Natural killer cell treated with Interleukin-12 subunit alpha and Interleukin-12 subunit beta and Interleukin-15 and Interleukin-18, amount 100 ng/mL, for 72 hours (primary cell): ENCODE results near the gene ZBTB38. TPM values are rescaled to one million over a fixed set of nuclear protein-coding genes. Genes with fewer than 3 reads are reported as not detected.

Source experiments
- ATAC-seq, 2 donors: fragments of 150-1000 bp; cut with Tn5 transposase in 1 of 2; sonication (Bioruptor Pico), chemical (Tn5 transposase) in 1 of 2; 2 replicates each; pipeline ENCODE4 v1.10.0; 2021
- DNase-seq: peaks from one replicate; pipeline ENCODE4 v3.0.0; 2022; ENCODE audit warnings: low spot score
- H3K27ac Mint-ChIP-seq, 2 donors: 1 replicate in 1 of 2; 2 replicates in 1 of 2; pipeline ENCODE4 v1.8.0; 2022; ENCODE audit warnings: mixed read lengths in 2 of 2, mild to moderate bottlenecking in 1 of 2, moderate library complexity in 1 of 2
- H3K27me3 Mint-ChIP-seq, 2 donors: 1 replicate in 1 of 2; 2 replicates in 1 of 2; pipeline ENCODE4 v1.8.0; 2022; ENCODE audit warnings: mixed read lengths in 2 of 2
- H3K36me3 Mint-ChIP-seq: one replicate; pipeline ENCODE4 v1.8.0; 2022; ENCODE audit warnings: mixed read lengths
- H3K4me1 Mint-ChIP-seq, 2 donors: 1 replicate in 1 of 2; 2 replicates in 1 of 2; pipeline ENCODE4 v1.8.0; 2022; ENCODE audit warnings: low read depth in 2 of 2, mixed read lengths in 2 of 2, mild to moderate bottlenecking in 1 of 2
- H3K4me3 Mint-ChIP-seq: one replicate; pipeline ENCODE4 v1.8.0; 2022; ENCODE audit warnings: mixed read lengths
- H3K9me3 Mint-ChIP-seq: 2 replicates; pipeline ENCODE4 v1.8.0; 2022; ENCODE audit warnings: mixed read lengths
- total RNA-seq, 2 donors: library from RNA; stranded (reverse); gene quantifications; one replicate each; pipeline ENCODE4 v1.2.3, GENCODE V29; 2022

Gene ZBTB38
- total RNA-seq, 2 donors from 2014 or later, result 24.5 to 29.5 TPM

GRCh38 chr3:141366285-141367037 lies 1.8 kb upstream of the ZBTB38 start:
- Mint-ChIP-seq H3K4me3 (no peak overlapping the region), H3K36me3 (no peaks in the 10 kb centered on the region), H3K27me3 (peaks cover 0 to 3% of the 10 kb centered on the region in 2 donors), H3K9me3 (no peaks in the 10 kb centered on the region), H3K27ac (no peak overlapping the region), H3K4me1 (peaks cover 20 to 28% of the 10 kb centered on the region in 2 donors)
- no peak for DNase-seq
- ATAC-seq, result no peak

DNA sequence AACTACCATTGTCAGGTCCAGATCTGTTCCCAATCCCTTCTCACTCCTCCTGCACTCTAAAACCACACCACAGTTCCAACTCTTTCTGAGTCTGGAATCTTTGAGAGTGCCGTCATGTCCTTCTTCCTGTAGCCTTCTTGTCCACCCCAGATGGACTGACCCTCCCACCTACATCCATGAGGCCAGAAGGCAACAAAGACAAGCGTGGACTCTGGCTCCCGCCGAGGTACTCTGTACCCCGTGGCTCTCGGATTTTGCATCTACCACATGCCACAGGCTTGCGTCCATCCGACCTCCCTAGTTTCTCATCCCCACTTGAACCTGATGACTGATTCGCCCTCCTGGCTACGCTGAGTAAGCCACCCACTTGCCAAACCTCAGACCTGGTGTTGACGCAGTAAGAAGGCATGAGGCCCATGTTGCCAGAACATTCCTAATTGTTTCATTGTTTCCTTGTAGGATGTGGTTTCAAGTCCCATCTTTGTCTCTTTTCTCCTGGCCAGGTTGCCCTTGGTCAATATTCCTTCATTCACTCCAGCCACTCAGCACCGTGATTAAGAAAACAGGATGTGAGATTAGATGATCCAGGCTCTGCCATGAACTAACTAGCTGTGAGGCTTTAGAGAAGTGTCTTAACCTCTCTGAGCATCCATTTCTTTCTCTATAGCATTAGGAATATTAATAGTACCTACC lies 1.1 kb upstream of the ZBTB38 start:
- H3K9me3 Mint-ChIP-seq, result no peaks in the 10 kb centered on the region
- no peak for DNase-seq
- ATAC-seq, result no peak
- no peaks in the 10 kb centered on the region for H3K36me3 Mint-ChIP-seq
- no peak overlapping the region for H3K4me3 Mint-ChIP-seq
- peak overlapping the region in 1 of 2 donors; percentile 54 for H3K27ac Mint-ChIP-seq
- H3K4me1 Mint-ChIP-seq, result peaks cover 19 to 25% of the 10 kb centered on the region in 2 donors
- H3K27me3 Mint-ChIP-seq, result peaks cover 0 to 3% of the 10 kb centered on the region in 2 donors

DNA sequence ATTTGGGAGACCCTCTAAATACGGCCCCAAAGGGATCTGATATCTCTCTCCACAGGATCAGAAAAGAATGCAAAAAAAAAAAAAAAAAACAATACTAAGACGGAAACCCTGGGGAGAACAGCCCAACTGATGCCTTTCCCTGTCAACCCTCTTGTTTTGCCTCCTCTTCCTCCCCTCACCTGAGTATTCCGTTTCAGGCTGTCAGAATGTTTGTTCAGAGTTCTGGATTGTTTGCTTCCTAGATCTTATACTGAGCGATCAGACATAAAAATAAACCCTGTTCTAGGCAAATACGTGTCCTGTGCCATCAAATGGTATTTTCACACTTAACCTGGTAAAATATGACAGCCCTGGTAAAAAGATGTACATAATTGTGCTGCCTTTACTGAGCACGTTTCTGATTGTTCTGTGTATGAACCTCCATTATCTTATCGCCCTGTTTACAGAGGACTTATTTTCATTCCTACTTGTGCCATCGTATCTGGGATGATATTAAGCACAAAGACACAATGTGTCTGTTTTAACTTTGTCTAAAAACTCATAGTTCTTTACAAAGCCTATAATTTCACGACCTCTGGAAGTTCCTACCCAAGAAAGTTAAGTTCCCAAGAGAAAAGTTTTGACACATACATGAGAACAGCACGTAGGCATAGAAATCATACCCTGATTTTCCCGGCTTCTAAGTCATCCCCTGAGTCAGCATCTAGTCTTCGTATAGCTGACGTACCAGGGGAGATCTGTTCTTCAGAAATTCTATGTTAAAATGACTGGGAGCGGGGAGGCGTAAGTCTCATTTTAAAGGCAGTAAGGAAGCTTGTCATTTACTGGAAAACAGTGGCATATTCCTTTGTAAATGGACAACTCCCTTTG lies 856 bp downstream of the ZBTB38 start:
- ATAC-seq, result no peak
- H3K9me3 Mint-ChIP-seq, result no peaks in the 10 kb centered on the region
- DNase-seq, result no peak
- no peaks in the 10 kb centered on the region for H3K27me3 Mint-ChIP-seq
- peak overlapping the region; percentile 14 for H3K4me3 Mint-ChIP-seq
- peak overlapping the region; percentile 54 to 72 for H3K27ac Mint-ChIP-seq
- no peaks in the 10 kb centered on the region for H3K36me3 Mint-ChIP-seq
- peaks cover 19 to 25% of the 10 kb centered on the region in 2 donors for H3K4me1 Mint-ChIP-seq

DNA sequence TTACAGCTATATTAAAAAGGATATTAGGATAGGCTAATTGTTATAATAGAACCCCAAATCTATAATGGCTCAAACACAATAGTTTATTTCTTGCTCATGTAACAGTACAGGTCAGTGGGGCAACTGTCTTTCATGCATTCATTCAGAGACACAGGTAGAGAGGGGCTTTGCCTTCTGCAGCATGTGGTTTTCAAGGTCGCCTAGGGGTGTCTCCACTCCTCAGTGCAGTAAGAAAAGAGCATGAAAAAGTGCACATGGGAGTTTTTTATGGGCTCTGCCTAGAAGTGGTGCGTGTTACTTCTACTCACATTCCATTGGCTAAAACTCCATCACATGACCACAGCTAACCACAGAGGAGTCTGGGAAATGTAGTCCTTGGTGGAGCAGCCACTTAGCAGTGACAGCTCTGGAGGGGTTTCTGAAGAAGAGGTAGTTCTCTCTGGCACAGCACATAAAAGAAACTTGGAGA lies 1.8 kb downstream of the ZBTB38 start:
- Mint-ChIP-seq H3K4me1 (peaks cover 19 to 25% of the 10 kb centered on the region in 2 donors), H3K9me3 (no peaks in the 10 kb centered on the region), H3K27me3 (no peaks in the 10 kb centered on the region), H3K36me3 (no peaks in the 10 kb centered on the region), H3K27ac (peak overlapping the region; percentile 43 to 54), H3K4me3 (peak overlapping the region; percentile 9)
- peak; percentile 69 for DNase-seq
- ATAC-seq, result peak; percentile 94

DNA sequence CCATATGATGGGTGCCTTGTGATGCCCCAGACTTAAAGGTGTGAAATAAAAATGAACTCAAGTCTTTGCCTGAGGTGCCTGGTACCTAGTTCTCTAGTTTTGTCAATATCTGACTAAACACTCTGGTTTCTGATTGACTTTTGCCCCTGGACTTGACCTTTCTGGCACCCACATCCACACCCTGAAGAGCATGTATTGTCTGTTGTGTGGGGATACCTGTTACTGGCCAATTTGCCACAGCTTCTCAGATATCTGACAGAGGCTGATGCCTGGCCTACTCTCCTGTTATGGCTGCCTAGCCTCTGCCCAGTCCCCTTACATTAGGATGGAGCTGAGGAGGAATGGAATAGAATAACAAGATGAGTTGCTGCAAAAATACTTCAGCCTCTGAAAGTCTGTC lies 3.6 kb downstream of the ZBTB38 start:
- no peaks in the 10 kb centered on the region for H3K36me3 Mint-ChIP-seq
- no peaks in the 10 kb centered on the region for H3K27me3 Mint-ChIP-seq
- no peaks in the 10 kb centered on the region for H3K9me3 Mint-ChIP-seq
- no peak overlapping the region for H3K4me3 Mint-ChIP-seq
- H3K27ac Mint-ChIP-seq, result no peak overlapping the region
- ATAC-seq (peak in 1 of 2 donors; percentile 19), DNase-seq (no peak)
- peaks cover 19 to 42% of the 10 kb centered on the region in 2 donors for H3K4me1 Mint-ChIP-seq

DNA sequence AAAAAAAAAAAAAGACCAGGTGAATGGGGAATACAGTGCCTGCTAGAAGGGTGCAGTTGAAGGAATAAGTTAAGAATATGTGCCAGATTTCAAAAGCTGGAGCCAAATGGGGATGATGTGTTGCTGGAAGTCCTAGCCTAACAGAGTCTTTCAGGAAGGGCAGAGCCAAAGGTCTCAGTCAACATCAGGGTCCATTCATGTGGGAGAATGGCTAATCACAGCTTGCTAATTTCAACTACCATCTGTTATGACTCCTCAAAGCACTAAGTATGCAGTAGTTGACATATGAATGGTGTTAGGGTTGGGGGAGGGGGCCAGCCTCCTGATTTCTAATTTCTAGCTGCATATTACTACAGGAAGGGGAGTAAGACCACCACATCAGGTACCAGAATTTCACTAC lies 4.4 kb downstream of the ZBTB38 start:
- Mint-ChIP-seq H3K36me3 (no peaks in the 10 kb centered on the region), H3K4me1 (peaks cover 19 to 37% of the 10 kb centered on the region in 2 donors), H3K27me3 (no peaks in the 10 kb centered on the region), H3K27ac (peak overlapping the region in 1 of 2 donors; percentile 44), H3K9me3 (no peaks in the 10 kb centered on the region), H3K4me3 (no peak overlapping the region)
- no peak for DNase-seq
- no peak for ATAC-seq

GRCh38 chr3:141373232-141373631 lies 4.9 kb downstream of the ZBTB38 start:
- no peaks in the 10 kb centered on the region for H3K27me3 Mint-ChIP-seq
- H3K4me1 Mint-ChIP-seq, result peaks cover 13 to 34% of the 10 kb centered on the region in 2 donors
- peak overlapping the region in 1 of 2 donors; percentile 44 for H3K27ac Mint-ChIP-seq
- H3K36me3 Mint-ChIP-seq, result no peaks in the 10 kb centered on the region
- H3K4me3 Mint-ChIP-seq, result no peak overlapping the region
- ATAC-seq, result no peak
- no peak for DNase-seq
- no peaks in the 10 kb centered on the region for H3K9me3 Mint-ChIP-seq

- no peak for ATAC-seq
- peak overlapping the region in 1 of 2 donors; percentile 44 for H3K27ac Mint-ChIP-seq
- no peaks in the 10 kb centered on the region for H3K9me3 Mint-ChIP-seq
Measured at GRCh38 chr3:141373768-141374526, 5.6 kb downstream of the ZBTB38 start.

DNA sequence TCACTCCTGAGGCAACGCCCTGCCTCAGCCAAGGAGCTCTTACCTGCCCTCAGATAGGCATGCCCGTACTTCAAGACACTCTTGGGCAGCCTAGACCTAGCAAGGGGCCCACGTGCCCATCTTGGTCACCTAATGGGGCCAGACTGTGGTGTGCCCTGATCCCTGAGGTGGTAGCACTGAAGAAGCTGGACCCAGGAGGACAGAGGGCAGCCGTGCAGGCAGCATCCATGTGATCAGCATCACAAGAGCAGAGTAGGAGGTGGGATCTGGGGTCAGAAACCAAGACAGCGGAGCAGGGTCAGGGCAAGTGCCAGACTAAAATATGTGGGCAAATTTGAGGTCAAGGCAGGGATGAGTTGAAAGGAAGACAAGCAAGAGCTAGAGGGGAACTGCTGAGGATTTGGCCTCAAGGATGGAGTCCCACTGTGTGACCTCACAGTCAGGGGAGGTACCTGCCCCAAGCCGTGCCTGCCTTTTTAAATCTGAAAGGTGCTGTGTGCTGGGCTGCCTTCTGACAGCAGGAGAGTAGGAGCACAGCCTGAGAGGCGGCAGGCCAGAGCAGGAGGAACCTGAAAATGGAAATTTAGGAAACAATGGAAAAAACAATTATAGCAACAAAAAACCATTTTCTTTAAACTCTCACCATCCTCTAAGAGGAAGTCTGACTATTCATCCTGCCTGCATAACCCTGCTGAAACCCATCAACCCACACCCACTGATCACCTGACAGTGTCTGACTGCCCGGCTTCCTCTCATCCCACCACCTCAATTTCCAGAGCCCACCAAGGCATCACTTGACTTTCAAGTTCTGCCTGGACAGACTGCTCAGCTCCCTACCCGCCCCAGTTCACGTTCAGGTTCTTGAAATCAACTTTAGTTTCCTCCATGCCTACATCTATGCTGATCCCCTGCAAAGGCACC lies 7.3 kb downstream of the ZBTB38 start:
- no peaks in the 10 kb centered on the region for H3K27me3 Mint-ChIP-seq
- no peak overlapping the region for H3K4me3 Mint-ChIP-seq
- H3K36me3 Mint-ChIP-seq, result no peaks in the 10 kb centered on the region
- ATAC-seq (no peak), DNase-seq (no peak)
- no peaks in the 10 kb centered on the region for H3K9me3 Mint-ChIP-seq
- H3K4me1 Mint-ChIP-seq, result peaks cover 0 to 30% of the 10 kb centered on the region in 2 donors
- H3K27ac Mint-ChIP-seq, result no peak overlapping the region

More at GRCh38 chr3:141373768-141374526, 5.6 kb downstream of the ZBTB38 start:
- Mint-ChIP-seq H3K36me3 (no peaks in the 10 kb centered on the region), H3K27me3 (no peaks in the 10 kb centered on the region), H3K4me3 (no peak overlapping the region), H3K4me1 (peaks cover 9 to 38% of the 10 kb centered on the region in 2 donors)
- DNase-seq, result no peak

DNA sequence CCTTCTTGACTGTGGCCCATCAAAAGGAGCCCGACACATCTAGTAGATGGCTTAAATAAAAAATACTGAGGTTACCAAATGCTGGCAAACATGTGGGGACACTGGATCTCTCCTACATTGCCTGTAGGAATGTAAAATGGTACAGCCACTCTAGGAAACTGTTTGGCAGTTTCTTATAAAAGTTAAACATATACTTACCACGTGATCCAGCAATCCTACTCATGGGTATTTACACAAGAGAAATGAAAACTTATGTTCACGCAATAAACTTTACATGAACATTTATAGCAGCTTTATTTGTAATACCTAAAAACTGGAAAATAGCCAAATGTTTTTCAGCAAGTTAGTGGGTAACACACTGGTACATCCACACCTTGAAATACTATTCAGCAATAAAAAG lies 9.1 kb downstream of the ZBTB38 start:
- Mint-ChIP-seq H3K4me1 (peaks cover 0 to 30% of the 10 kb centered on the region in 2 donors), H3K4me3 (no peak overlapping the region), H3K36me3 (no peaks in the 10 kb centered on the region), H3K27ac (no peak overlapping the region), H3K27me3 (no peaks in the 10 kb centered on the region), H3K9me3 (no peaks in the 10 kb centered on the region)
- DNase-seq (no peak), ATAC-seq (no peak)

GRCh38 chr3:141378556-141378955 lies 10.3 kb downstream of the ZBTB38 start:
- DNase-seq (no peak), ATAC-seq (no peak)
- Mint-ChIP-seq H3K4me1 (peaks cover 0 to 30% of the 10 kb centered on the region in 2 donors), H3K4me3 (no peak overlapping the region), H3K27ac (peak overlapping the region; percentile 63 to 90), H3K36me3 (no peaks in the 10 kb centered on the region), H3K9me3 (no peaks in the 10 kb centered on the region), H3K27me3 (no peaks in the 10 kb centered on the region)

DNA sequence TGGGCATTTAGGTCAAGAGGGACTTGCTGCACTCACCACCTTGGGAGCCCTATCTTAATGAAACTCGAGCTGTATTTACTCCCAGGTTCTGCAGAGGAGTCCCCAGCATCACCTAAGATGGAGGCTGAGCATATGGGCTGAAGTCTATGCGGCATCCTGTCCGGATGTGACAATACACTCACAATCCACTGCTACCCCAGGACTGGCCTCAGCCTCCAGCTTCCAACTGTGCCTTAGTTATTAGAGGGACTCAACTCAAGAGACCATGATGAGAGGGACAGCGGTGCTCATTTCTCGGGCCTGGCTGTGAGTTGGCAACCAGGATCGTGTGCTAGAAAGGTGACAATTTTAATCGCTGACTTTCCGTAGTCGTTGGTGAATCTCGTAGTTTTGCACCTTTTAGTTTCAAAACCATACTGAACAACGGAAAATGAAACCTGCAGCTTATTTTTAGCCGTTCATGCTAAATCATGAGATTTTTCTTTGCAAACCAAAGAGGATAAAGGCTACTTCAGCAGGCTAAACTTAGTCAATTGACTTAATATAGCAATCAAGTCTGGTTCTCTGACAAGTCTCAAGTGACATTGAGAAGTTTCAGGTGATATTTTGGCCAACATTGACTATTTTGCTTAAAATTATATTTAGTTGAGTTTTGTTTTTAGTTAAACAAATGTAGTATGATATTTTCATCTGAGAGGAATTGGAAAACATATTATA lies 11.1 kb downstream of the ZBTB38 start:
- H3K4me3 Mint-ChIP-seq, result peak overlapping the region; percentile 75
- H3K36me3 Mint-ChIP-seq, result no peaks in the 10 kb centered on the region
- no peak for DNase-seq
- H3K27ac Mint-ChIP-seq, result peak overlapping the region; percentile 63 to 90
- no peaks in the 10 kb centered on the region for H3K9me3 Mint-ChIP-seq
- peak; percentile 40 to 84 for ATAC-seq
- peaks cover 0 to 30% of the 10 kb centered on the region in 2 donors for H3K4me1 Mint-ChIP-seq
- no peaks in the 10 kb centered on the region for H3K27me3 Mint-ChIP-seq
